Neuronal stem cell (in vitro differentiated cells): ENCODE measurements around the gene ZNF211.
A peak's percentile ranks its signal among the peaks of the same experiment; 100 is the strongest.

ENCODE experiments used
- DNase-seq: peaks from one replicate; pipeline ENCODE4 v3.0.0-alpha.2; 2013; ENCODE audit warnings: low spot score
- H2AFZ ChIP-seq: one replicate; pipeline ENCODE4 v1.6.1; 2013; ENCODE audit warnings: mild to moderate bottlenecking, low read length, inconsistent platforms
- H2AK5ac ChIP-seq: 2 replicates; pipeline ENCODE4 v1.6.1; 2013; ENCODE audit warnings: low read depth, mild to moderate bottlenecking, inconsistent platforms, low read length, moderate library complexity, mixed read lengths
- H2BK120ac ChIP-seq: 2 replicates; pipeline ENCODE4 v1.6.1; 2013; ENCODE audit warnings: low read depth, mild to moderate bottlenecking, inconsistent platforms, low read length, moderate library complexity, mixed read lengths
- H2BK12ac ChIP-seq: one replicate; pipeline ENCODE4 v1.6.1; 2013; ENCODE audit warnings: low read length, inconsistent platforms
- H2BK15ac ChIP-seq: 2 replicates; pipeline ENCODE4 v1.6.1; 2013; ENCODE audit warnings: mild to moderate bottlenecking, low read length, inconsistent platforms, mixed read lengths
- H2BK5ac ChIP-seq: one replicate; pipeline ENCODE4 v1.6.1; 2013; ENCODE audit warnings: inconsistent platforms, mild to moderate bottlenecking, low read length, moderate library complexity
- H3K14ac ChIP-seq: one replicate; pipeline ENCODE4 v1.6.1; 2013; ENCODE audit warnings: low read length, inconsistent platforms
- H3K18ac ChIP-seq: 2 replicates; pipeline ENCODE4 v1.6.1; 2013; ENCODE audit warnings: low read length, inconsistent platforms
- H3K23ac ChIP-seq: 2 replicates; pipeline ENCODE4 v1.6.1; 2013; ENCODE audit warnings: low read depth, mild to moderate bottlenecking, mixed read lengths, low read length, inconsistent platforms; ENCODE audit not compliant: poor library complexity
- H3K27ac ChIP-seq: replicated peaks from 3 replicates; pipeline ENCODE4 v1.5.1; 2013; ENCODE audit warnings: low read length, inconsistent platforms
- H3K27me3 ChIP-seq, 3 experiments: 2 replicates each; pipeline ENCODE4 v1.6.1; 2013; ENCODE audit warnings: low read length in 3 of 3, mild to moderate bottlenecking in 2 of 3, inconsistent platforms in 1 of 3, low read depth in 1 of 3, mixed read lengths in 1 of 3, moderate library complexity in 1 of 3; ENCODE audit not compliant: control insufficient read depth in 3 of 3, insufficient read depth in 3 of 3
- H3K36me3 ChIP-seq, 2 donors: replicated peaks in 1 of 2; 2 replicates each; pipeline ENCODE4 v1.6.1; 2013; ENCODE audit warnings: low read length in 2 of 2; ENCODE audit not compliant: control insufficient read depth in 2 of 2, insufficient read depth in 2 of 2
- H3K4ac ChIP-seq: 2 replicates; pipeline ENCODE4 v1.6.1; 2013; ENCODE audit warnings: inconsistent platforms, mild to moderate bottlenecking, low read length, moderate library complexity
- H3K4me1 ChIP-seq, 2 donors: 1 replicate in 1 of 2; 2 replicates in 1 of 2; pipeline ENCODE4 v1.6.1; 2013; ENCODE audit warnings: low read length in 2 of 2, low read depth in 1 of 2; ENCODE audit not compliant: control insufficient read depth in 2 of 2, insufficient read depth in 1 of 2
- H3K4me2 ChIP-seq: one replicate; pipeline ENCODE4 v1.6.1; 2013; ENCODE audit warnings: mild to moderate bottlenecking, low read length, inconsistent platforms; ENCODE audit not compliant: insufficient read depth, poor library complexity, severe bottlenecking
- H3K4me3 ChIP-seq, 2 donors: 2 replicates each; pipeline ENCODE4 v1.5.1; 2013; ENCODE audit warnings: low read length in 2 of 2, mild to moderate bottlenecking in 2 of 2, inconsistent platforms in 1 of 2, moderate library complexity in 1 of 2
- H3K79me1 ChIP-seq: one replicate; pipeline ENCODE4 v1.6.1; 2013; ENCODE audit warnings: low read depth, mild to moderate bottlenecking, inconsistent platforms, low read length, moderate library complexity
- H3K9ac ChIP-seq: one replicate; pipeline ENCODE4 v1.6.1; 2013; ENCODE audit warnings: mild to moderate bottlenecking, low read depth, low read length, inconsistent platforms; ENCODE audit not compliant: poor library complexity
- H3K9me3 ChIP-seq, 2 donors: replicated peaks in 1 of 2; 2 replicates each; pipeline versions ENCODE3 to v1.6.1; 2013; ENCODE audit warnings: low read length in 2 of 2, mild to moderate bottlenecking in 2 of 2, inconsistent platforms in 1 of 2, low read depth in 1 of 2, mixed read lengths in 1 of 2, moderate library complexity in 1 of 2; ENCODE audit not compliant: control insufficient read depth in 2 of 2, insufficient read depth in 1 of 2
- H4K8ac ChIP-seq: one replicate; pipeline ENCODE4 v1.6.1; 2013; ENCODE audit warnings: low read depth, mild to moderate bottlenecking, inconsistent platforms, low read length, moderate library complexity
- H4K91ac ChIP-seq: one replicate; pipeline ENCODE4 v1.6.1; 2013; ENCODE audit warnings: low read length, low read depth, mild to moderate bottlenecking, inconsistent platforms; ENCODE audit not compliant: poor library complexity
- WGBS, 2 donors: extraction: QIAGEN DNeasy Blood & Tissue Kit; methylation state at CpG; one replicate each; pipeline ENCODE4 v1.1.7; 2013; ENCODE audit warnings: missing lambda C conversion rate in 2 of 2, mixed read lengths in 1 of 2; ENCODE audit not compliant: insufficient read length in 2 of 2, insufficient replicate concordance in 1 of 2; ENCODE audit errors: extremely low coverage in 2 of 2; 5-methylcytosine and 5-hydroxymethylcytosine counted together

ZNF211 gene

GRCh38 chr19:57643734-57644133, 10.8 kb downstream of the ZNF211 start:
- Histone ChIP-seq H3K18ac (no peak overlapping the region), H3K79me1 (no peaks in the 10 kb centered on the region), H2BK5ac (no peak overlapping the region), H3K4ac (no peak overlapping the region), H4K91ac (no peak overlapping the region), H3K23ac (no peak overlapping the region), H3K9me3 (peaks cover 23 to 52% of the 10 kb centered on the region in 2 donors), H2BK120ac (no peak overlapping the region), H2AFZ (no peak overlapping the region), H3K4me3 (no peak overlapping the region), H3K9ac (no peak overlapping the region), H2BK15ac (no peak overlapping the region), H4K8ac (no peak overlapping the region), H3K36me3 (peaks cover 27 to 53% of the 10 kb centered on the region in 2 donors), H3K27me3 (no peaks in the 10 kb centered on the region), H2AK5ac (no peak overlapping the region), H2BK12ac (no peak overlapping the region), H3K4me2 (no peak overlapping the region), H3K4me1 (no peaks in the 10 kb centered on the region), H3K27ac (no peak overlapping the region), H3K14ac (no peak overlapping the region)
- no peak for DNase-seq

DNA sequence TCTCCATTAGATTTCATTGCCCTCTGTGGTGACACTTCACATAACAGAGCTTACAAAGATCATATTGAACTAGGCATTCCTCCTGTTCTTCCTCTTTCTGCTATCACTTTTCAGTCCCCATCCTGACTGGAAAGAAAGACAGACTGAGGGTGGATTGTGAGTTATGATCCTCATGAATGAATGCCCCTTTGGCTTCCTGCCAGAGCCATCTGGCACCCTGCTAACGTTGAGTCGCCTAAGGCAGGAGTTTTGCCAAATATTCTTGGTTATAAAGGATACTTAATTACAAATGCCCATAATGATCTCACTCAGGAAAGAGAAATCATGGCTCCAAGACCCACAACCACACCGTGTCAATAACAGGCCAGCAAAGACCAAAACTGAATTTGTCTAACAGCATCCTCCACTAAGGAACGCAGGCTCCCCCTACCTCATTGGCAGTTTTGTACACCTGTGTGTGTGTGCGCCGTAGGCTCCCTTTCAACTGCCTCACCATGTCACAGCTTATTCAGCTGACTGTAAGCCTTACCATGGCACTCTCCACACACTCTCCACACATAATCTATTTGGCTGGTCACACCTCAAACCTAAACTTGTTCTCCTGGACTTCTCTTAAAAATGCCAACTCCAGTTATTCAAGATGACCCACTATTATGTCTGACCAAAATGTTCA, 15.5 kb downstream of the ZNF211 start:
- no peak overlapping the region for H4K8ac ChIP-seq
- H3K79me1 ChIP-seq, result no peaks in the 10 kb centered on the region
- DNase-seq, result no peak

DNA sequence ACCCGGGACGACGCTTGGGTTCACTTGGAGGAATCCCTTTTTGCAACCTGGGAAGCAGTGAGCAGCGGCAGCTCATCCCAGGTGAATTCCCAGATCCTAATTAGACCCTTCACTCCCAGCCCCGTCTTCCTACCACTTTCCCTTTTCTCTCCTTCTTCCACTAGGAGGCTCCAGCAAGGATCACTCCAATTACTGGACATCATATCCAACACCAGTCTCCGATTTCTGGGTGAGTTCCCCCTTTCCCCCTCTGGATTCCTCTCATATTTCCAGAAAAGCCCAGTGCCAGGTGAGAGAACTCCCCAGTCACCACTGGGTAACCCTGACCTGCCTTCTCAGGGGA, 18.7 kb downstream of the ZNF211 start:
- peak overlapping the region; percentile 38 for H2AFZ ChIP-seq
- no peaks in the 10 kb centered on the region for H3K27me3 ChIP-seq
- no peak overlapping the region for H3K18ac ChIP-seq
- H3K9me3 ChIP-seq, result peaks cover 0 to 3% of the 10 kb centered on the region in 2 donors
- DNase-seq, result no peak
- H3K4me1 ChIP-seq, result no peaks in the 10 kb centered on the region
- no peak overlapping the region for H2BK15ac ChIP-seq
- H3K27ac ChIP-seq, result no peak overlapping the region
- no peak overlapping the region for H2AK5ac ChIP-seq
- H3K4me3 ChIP-seq, result no peak overlapping the region
- no peak overlapping the region for H3K4me2 ChIP-seq
- no peak overlapping the region for H3K14ac ChIP-seq
- no peaks in the 10 kb centered on the region for H3K79me1 ChIP-seq
- no peak overlapping the region for H3K4ac ChIP-seq
- H4K8ac ChIP-seq, result no peak overlapping the region
- H3K36me3 ChIP-seq, result no peaks in the 10 kb centered on the region
- no peak overlapping the region for H2BK120ac ChIP-seq
- WGBS, 2 donors, result no CpG with 5 or more reads among the region's 6 CpGs
- H4K91ac ChIP-seq, result no peak overlapping the region
- no peak overlapping the region for H3K23ac ChIP-seq
- no peak overlapping the region for H3K9ac ChIP-seq
- H2BK12ac ChIP-seq, result no peak overlapping the region
- H2BK5ac ChIP-seq, result no peak overlapping the region

More for the DNA sequence above, 15.5 kb downstream of the ZNF211 start:
- no peak overlapping the region for H3K23ac ChIP-seq
- H3K27ac ChIP-seq, result no peak overlapping the region
- H3K27me3 ChIP-seq, result no peaks in the 10 kb centered on the region
- H3K9me3 ChIP-seq, result peaks cover 0 to 5% of the 10 kb centered on the region in 2 donors
- no peak overlapping the region for H3K9ac ChIP-seq
- H3K4me1 ChIP-seq, result no peaks in the 10 kb centered on the region
- H3K4ac ChIP-seq, result no peak overlapping the region
- H2BK12ac ChIP-seq, result no peak overlapping the region
- H2AFZ ChIP-seq, result no peak overlapping the region
- H3K18ac ChIP-seq, result no peak overlapping the region
- H3K4me3 ChIP-seq, result no peak overlapping the region
- H4K91ac ChIP-seq, result no peak overlapping the region
- no peak overlapping the region for H2BK5ac ChIP-seq
- H3K14ac ChIP-seq, result no peak overlapping the region
- no peak overlapping the region for H3K4me2 ChIP-seq
- no CpG with 5 or more reads among the region's 6 CpGs for whole genome bisulfite sequencing, 2 donors
- H3K36me3 ChIP-seq, result peaks cover 0 to 6% of the 10 kb centered on the region in 2 donors
- H2BK15ac ChIP-seq, result no peak overlapping the region
- H2AK5ac ChIP-seq, result no peak overlapping the region
- no peak overlapping the region for H2BK120ac ChIP-seq

DNA sequence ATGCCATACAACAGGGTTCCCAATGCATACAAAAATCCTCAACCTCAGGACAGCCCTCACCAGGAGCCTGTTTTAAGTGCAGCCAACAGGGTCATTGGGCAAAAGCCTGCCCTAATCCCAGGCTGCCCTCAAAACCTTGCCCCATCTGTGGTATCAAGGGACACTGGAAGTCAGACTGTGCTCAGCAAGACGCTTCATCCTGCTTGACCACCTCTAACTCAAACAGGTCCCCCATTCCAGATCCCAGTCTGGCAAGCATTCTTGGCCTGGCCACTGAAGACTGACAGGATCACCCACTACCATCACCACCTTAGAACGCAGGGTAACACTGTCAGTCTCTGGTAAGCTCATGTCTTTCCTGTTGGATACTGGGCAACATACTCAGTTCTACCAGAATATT, 20.7 kb downstream of the ZNF211 start:
- H3K36me3 ChIP-seq, result no peaks in the 10 kb centered on the region
- no CpG with 5 or more reads among the region's 2 CpGs for WGBS, 2 donors
- H3K4ac ChIP-seq, result no peak overlapping the region

More for the DNA sequence above, 20.7 kb downstream of the ZNF211 start:
- H2AK5ac ChIP-seq, result no peak overlapping the region
- no peak overlapping the region for H3K9ac ChIP-seq
- H2BK5ac ChIP-seq, result no peak overlapping the region
- no peak overlapping the region for H2BK120ac ChIP-seq
- no peak overlapping the region for H2BK15ac ChIP-seq
- DNase-seq, result no peak
- H3K18ac ChIP-seq, result no peak overlapping the region
- no peak overlapping the region for H3K14ac ChIP-seq
- no peak overlapping the region for H3K4me3 ChIP-seq
- no peak overlapping the region for H2AFZ ChIP-seq
- H3K27me3 ChIP-seq, result peaks cover 0 to 3% (median 0%) of the 10 kb centered on the region in 3 experiments
- H4K8ac ChIP-seq, result no peak overlapping the region
- no peak overlapping the region for H3K27ac ChIP-seq
- no peaks in the 10 kb centered on the region for H3K4me1 ChIP-seq
- no peak overlapping the region for H4K91ac ChIP-seq
- H2BK12ac ChIP-seq, result no peak overlapping the region
- H3K9me3 ChIP-seq, result peaks cover 0 to 3% of the 10 kb centered on the region in 2 donors
- H3K4me2 ChIP-seq, result no peak overlapping the region
- no peaks in the 10 kb centered on the region for H3K79me1 ChIP-seq
- H3K23ac ChIP-seq, result no peak overlapping the region
